HepG2 (cell line): ENCODE measurements around the gene TJP3. TPM values are rescaled to one million over a fixed set of nuclear protein-coding genes. Genes with fewer than 3 reads are reported as not detected.

Experiments used
- DMAP1 ChIP-seq: IDR thresholded peaks from 2 replicates; pipeline ENCODE4 v1.6.1; 2016
- ELF3 ChIP-seq: IDR thresholded peaks from 2 replicates; pipeline ENCODE4 v1.6.1; 2016; ENCODE audit warnings: missing genetic modification reagents, missing compliant biosample characterization
- FOXO1 ChIP-seq: sonication (generic); formaldehyde crosslinking; IDR thresholded peaks from 2 replicates; pipeline ENCODE4 v1.4.0; 2020; ENCODE audit warnings: missing genetic modification reagents
- HMG20A ChIP-seq: IDR thresholded peaks from 2 replicates; pipeline ENCODE4 v1.6.1; 2016; ENCODE audit warnings: borderline replicate concordance
- KLF16 ChIP-seq, 2 experiments: sonication (generic) in 1 of 2; formaldehyde crosslinking in 1 of 2; IDR thresholded peaks; 2 replicates each; pipeline versions ENCODE4 v1.6.1 to v1.8.0; 2016 to 2023; ENCODE audit warnings: missing genetic modification reagents in 2 of 2, missing compliant biosample characterization in 1 of 2
- MXI1 ChIP-seq: IDR thresholded peaks from 3 replicates; pipeline ENCODE4 v1.6.1; 2012; ENCODE audit warnings: low read depth, low read length, inconsistent platforms, borderline replicate concordance
- NFAT5 ChIP-seq: sonication (generic); formaldehyde crosslinking; IDR thresholded peaks from 2 replicates; pipeline ENCODE4 v1.4.0; 2020; ENCODE audit warnings: missing genetic modification reagents
- NFKB2 ChIP-seq: sonication (generic); formaldehyde crosslinking; IDR thresholded peaks from 2 replicates; pipeline ENCODE4 v1.4.0; 2020; ENCODE audit warnings: missing genetic modification reagents, borderline replicate concordance
- PRDM4 ChIP-seq: sonication (generic); formaldehyde crosslinking; IDR thresholded peaks from 2 replicates; pipeline ENCODE4 v1.9.0; 2021; ENCODE audit warnings: missing genetic modification reagents, borderline replicate concordance
- RBFOX2 ChIP-seq: fragments of 200-400 bp; formaldehyde crosslinking; IDR thresholded peaks from 2 replicates; pipeline ENCODE4 v1.6.1; 2017; ENCODE audit warnings: low read depth, mild to moderate bottlenecking, low read length
- SP5 ChIP-seq: IDR thresholded peaks from 2 replicates; pipeline ENCODE4 v1.6.1; 2016; ENCODE audit warnings: low read depth, borderline replicate concordance
- ZBED4 ChIP-seq: sonication (generic); formaldehyde crosslinking; IDR thresholded peaks from 2 replicates; pipeline ENCODE4 v1.4.0; 2020; ENCODE audit warnings: missing genetic modification reagents, borderline replicate concordance
- ZBTB38 ChIP-seq: sonication (generic); formaldehyde crosslinking; IDR thresholded peaks from 2 replicates; pipeline ENCODE4 v1.5.1; 2020; ENCODE audit warnings: mild to moderate bottlenecking, missing genetic modification reagents
- ZEB1 ChIP-seq: IDR thresholded peaks from 2 replicates; pipeline ENCODE4 v1.6.1; 2012; ENCODE audit warnings: mild to moderate bottlenecking, low read depth, inconsistent platforms; ENCODE audit not compliant: insufficient replicate concordance
- ZNF350 ChIP-seq: sonication (generic); formaldehyde crosslinking; IDR thresholded peaks from 2 replicates; pipeline ENCODE4 v1.4.0; 2020; ENCODE audit warnings: mild to moderate bottlenecking, low read depth, missing genetic modification reagents, borderline replicate concordance
- ZNF430 ChIP-seq: sonication (generic); formaldehyde crosslinking; IDR thresholded peaks from 2 replicates; pipeline ENCODE4 v1.9.0; 2021; ENCODE audit warnings: mild to moderate bottlenecking, missing genetic modification reagents
- polyA plus RNA-seq, 8 experiments: library from polyadenylated mRNA; depleted of rRNA in 3 of 8; stranded (reverse) in 7 of 8; unstranded in 1 of 8; fragments of >200 nt; fragmentation: Illumina TruSeq in 4 of 8; extraction: Trizol in 4 of 8; gene quantifications; 2 replicates each; pipeline versions ENCODE4 v1.2.1 to v1.2.3, GENCODE V29; 2011 to 2016; ENCODE audit warnings: low read depth in 4 of 8, missing spikeins in 1 of 8, mixed read lengths in 1 of 8; ENCODE audit not compliant: insufficient read depth in 1 of 8
- total RNA-seq, 5 experiments: library from RNA; depleted of rRNA; stranded (reverse); fragments of >200 nt; fragmentation: Illumina TruSeq; extraction: Trizol; gene quantifications; 2 replicates each; pipeline ENCODE4 v1.2.3, GENCODE V29; 2016; ENCODE audit warnings: low read depth in 1 of 5

The TJP3 gene
- total and polyA plus RNA-seq, 2 of the 13 experiments (the other 11 are each of a cell fraction or from before 2014, with no cell fraction given): 2.3 to 21.5 TPM

- peak; percentile 19; the same call in 1 of the 2 replicates for TF ChIP-seq NFAT5 (CRISPR knock-in tag)
- TF ChIP-seq ZBTB38 (CRISPR knock-in tag): 0 out of 2 replicates have a peak, but pooled peaks have one; percentile 13
- peak in 1 of 2 experiments; percentile 18; a peak in 1 of 4 replicates for TF ChIP-seq KLF16 (CRISPR knock-in tag; IDR thresholded peaks at IDR 0.05)
- peak; percentile 7; the same call in 1 of the 3 replicates for TF ChIP-seq MXI1
- TF ChIP-seq FOXO1 (CRISPR knock-in tag): peak; percentile 55; the same call in 1 of the 2 replicates
- TF ChIP-seq ZEB1: peak; percentile 37
- 0 out of 2 replicates have a peak, but pooled peaks have one; percentile 62 for TF ChIP-seq ZNF430 (CRISPR knock-in tag)
- no peak for TF ChIP-seq PRDM4
- TF ChIP-seq DMAP1 (CRISPR knock-in tag): peak; percentile 42; the same call in 1 of the 2 replicates
- peak; percentile 62; the same call in 1 of the 2 replicates for TF ChIP-seq RBFOX2
- peak; percentile 24; the same call in 1 of the 2 replicates for TF ChIP-seq ELF3
- TF ChIP-seq SP5 (CRISPR knock-in tag): peak; percentile 77
- 0 out of 2 replicates have a peak, but pooled peaks have one; percentile 34 for TF ChIP-seq ZBED4
- no peak for TF ChIP-seq HMG20A (CRISPR knock-in tag)
- TF ChIP-seq ZNF350 (CRISPR knock-in tag): peak; percentile 19; the same call in 1 of the 2 replicates
- peak; percentile 70; the same call in 1 of the 2 replicates for TF ChIP-seq NFKB2 (CRISPR knock-in tag)
Measured at GRCh38 chr19:3687774-3688706, 20.1 kb upstream of the TJP3 start (continued).
